K562 (cell line): ENCODE results near the gene CLCN5. TPM values are rescaled to one million over a fixed set of nuclear protein-coding genes. Genes with fewer than 3 reads are reported as not detected.

Experiments used
- ATAC-seq: fragments of 200-7000 bp; cut with Tn5 transposase; 3 replicates; pipeline ENCODE4 v1.9.1; 2020; ENCODE audit warnings: moderate library complexity
- BruUV-seq: library from RNA; stranded (reverse); fragments of 400-500 nt; replicated peaks from 2 replicates; lab custom pipeline; 2021; lab: Mats Ljungman, UMichigan
- CTCF ChIA-PET: fragments of 300-600 bp; formaldehyde crosslinking; extraction: SDS; loops from one replicate; lab custom pipeline; 2021; ENCODE audit warnings: low intra/inter-chr PET ratio; lab: Yijun Ruan, JAX
- POLR2A ChIA-PET: fragments of 300-600, 350-650 bp; sonication (Branson Sonifier 250); formaldehyde crosslinking; extraction: SDS; loops from one replicate; lab custom pipeline; 2021; ENCODE audit warnings: antibody characterized with exemption, inconsistent platforms; lab: Yijun Ruan, JAX
- DNase-seq, 4 experiments: peaks; one replicate each; pipeline versions ENCODE4 v3.0.0 to v3.0.0-alpha.2; 2011 to 2018; ENCODE audit warnings: low spot score in 3 of 4, mixed read lengths in 3 of 4; ENCODE audit errors: extremely low read depth in 1 of 4
- FAIRE-seq: peaks from 2 replicates; lab custom pipeline; 2011; peaks lifted over from hg19 to GRCh38; lab: Jason Lieb, UNC
- H2AFZ ChIP-seq: 2 replicates; pipeline ENCODE4 v1.6.0; 2011; ENCODE audit warnings: low read depth, low read length, control low read depth, inconsistent platforms
- H3K27ac ChIP-seq: fragments of 200-600 bp; 3 replicates; pipeline ENCODE4 v1.8.0; 2011; ENCODE audit warnings: low read depth, mild to moderate bottlenecking, control low read depth, inconsistent platforms, low read length, moderate library complexity, mixed read lengths; ENCODE audit errors: extremely low read depth
- H3K27me3 ChIP-seq, 2 experiments: fragments of 300-600 bp in 1 of 2; 2 replicates in 1 of 2; 3 replicates in 1 of 2; pipeline versions ENCODE4 v1.6.0 to v1.8.0; 2011; ENCODE audit warnings: inconsistent platforms in 2 of 2, low read length in 2 of 2, mild to moderate bottlenecking in 1 of 2, mixed read lengths in 1 of 2, moderate library complexity in 1 of 2; ENCODE audit not compliant: control insufficient read depth in 2 of 2, insufficient read depth in 2 of 2
- H3K36me3 ChIP-seq: fragments of 300-600 bp; 3 replicates; pipeline ENCODE4 v1.8.0; 2011; ENCODE audit warnings: mild to moderate bottlenecking, low read length, inconsistent platforms; ENCODE audit not compliant: control insufficient read depth, insufficient read depth
- H3K4me1 ChIP-seq, 2 experiments: fragments of 200-600 bp in 1 of 2; replicated peaks in 1 of 2; 2 replicates in 1 of 2; 3 replicates in 1 of 2; pipeline versions ENCODE4 v1.5.1 to v1.8.0; 2011; ENCODE audit warnings: inconsistent platforms in 2 of 2, low read length in 2 of 2, mild to moderate bottlenecking in 1 of 2, mixed read lengths in 1 of 2, moderate library complexity in 1 of 2; ENCODE audit not compliant: control insufficient read depth in 2 of 2, insufficient read depth in 2 of 2
- H3K4me2 ChIP-seq: 2 replicates; pipeline ENCODE4 v1.6.1; 2011; ENCODE audit warnings: low read length, control low read depth, inconsistent platforms, mixed read lengths; ENCODE audit not compliant: insufficient read depth
- H3K4me3 ChIP-seq: fragments of 200-600 bp; sonication (generic), shearing (Covaris generic); 2 replicates; pipeline ENCODE4 v1.5.1; 2016; ENCODE audit warnings: control low read depth, inconsistent platforms
- H3K79me2 ChIP-seq: fragments of 200-600 bp; 3 replicates; pipeline ENCODE4 v1.8.0; 2011; ENCODE audit warnings: low read length, inconsistent platforms; ENCODE audit not compliant: control insufficient read depth, insufficient read depth
- H3K9ac ChIP-seq, 2 experiments: 2 replicates each; pipeline versions ENCODE4 v1.6.0 to v1.6.1; 2011; ENCODE audit warnings: low read depth in 2 of 2, low read length in 2 of 2, control low read depth in 1 of 2, inconsistent platforms in 1 of 2, mild to moderate bottlenecking in 1 of 2, mixed read lengths in 1 of 2; ENCODE audit not compliant: insufficient read depth in 1 of 2
- H3K9me1 ChIP-seq: one replicate; pipeline ENCODE4 v1.6.0; 2011; ENCODE audit warnings: inconsistent platforms, mild to moderate bottlenecking, low read length, moderate library complexity; ENCODE audit not compliant: control insufficient read depth, insufficient read depth
- H3K9me3 ChIP-seq: replicated peaks from 2 replicates; pipeline ENCODE4 v1.5.1; 2011; ENCODE audit warnings: low read depth, low read length, inconsistent platforms; ENCODE audit not compliant: control insufficient read depth, insufficient read depth
- H4K20me1 ChIP-seq: replicated peaks from 2 replicates; pipeline ENCODE4 v1.6.1; 2011; ENCODE audit warnings: low read length, inconsistent platforms, mixed read lengths; ENCODE audit not compliant: control insufficient read depth, insufficient read depth
- CTCF ChIP-seq, 3 experiments: IDR thresholded peaks in 2 of 3; conservative IDR thresholded peaks in 1 of 3; 2 replicates each; pipeline ENCODE4 v1.5.1; 2011 to 2012; ENCODE audit warnings: low read length in 3 of 3, mild to moderate bottlenecking in 3 of 3, control low read depth in 2 of 3, improper control_type of control experiment in 1 of 3, inconsistent platforms in 1 of 3, low read depth in 1 of 3, mixed read lengths in 1 of 3, moderate library complexity in 1 of 3; ENCODE audit not compliant: insufficient read depth in 2 of 3
- MBD2 ChIP-seq: sonication (generic); IDR thresholded peaks from 2 replicates; pipeline ENCODE4 v1.6.1; 2016; ENCODE audit warnings: low read depth, borderline replicate concordance
- PBX2 ChIP-seq, 2 experiments: IDR thresholded peaks in 1 of 2; conservative IDR thresholded peaks in 1 of 2; 2 replicates each; pipeline ENCODE4 v1.6.1; 2016; ENCODE audit warnings: low read depth in 2 of 2, mild to moderate bottlenecking in 1 of 2, missing compliant biosample characterization in 1 of 2, missing genetic modification characterization in 1 of 2, moderate library complexity in 1 of 2
- RNF219 ChIP-seq: fragments of 250-450 bp; sonication (Bioruptor Pico); IDR thresholded peaks from 2 replicates; pipeline ENCODE4 v1.5.0; 2022; ENCODE audit warnings: mild to moderate bottlenecking
- ZNF77 ChIP-seq: fragments of 250-450 bp; sonication (Bioruptor Pico); IDR thresholded peaks from 2 replicates; pipeline ENCODE4 v1.5.0; 2020
- WGBS: fragments of 100-300 bp; shearing (Covaris generic); methylation state at CpG from one replicate; pipeline ENCODE4 v1.1.6; 2016; ENCODE audit warnings: low coverage, mixed read lengths; ENCODE audit not compliant: insufficient coverage; ENCODE audit errors: missing lambda C conversion rate; 5-methylcytosine and 5-hydroxymethylcytosine counted together
- in situ Hi-C: fragments of 300-500 bp; cut with MboI; formaldehyde crosslinking; loops from 4 replicates; pipeline ENCODE4 v1.15.0; 2018; ENCODE audit warnings: inconsistent platforms, mixed read lengths
- intact Hi-C: fragments of 100-400 bp; cut with micrococcal nuclease; formaldehyde crosslinking; loops from 2 replicates; pipeline ENCODE4 v1.14.2; 2022
- polyA plus RNA-seq, 8 experiments: library from polyadenylated mRNA; depleted of rRNA in 4 of 8; stranded (reverse) in 5 of 8; unstranded in 3 of 8; fragments of >200 nt; fragmentation: Nextera tagmentation in 2 of 8; fragmentation: Illumina TruSeq in 1 of 8; extraction: Ambion mirVana in 2 of 8; extraction: Trizol in 1 of 8; gene quantifications; 2 replicates each; pipeline versions ENCODE4 v1.2.1 to v1.2.3, GENCODE V29; 2011 to 2014; ENCODE audit warnings: inconsistent platforms in 1 of 8, missing spikeins in 1 of 8
- total RNA-seq, 7 experiments: library from RNA; depleted of rRNA in 6 of 7; stranded (reverse); fragments of >200 nt in 6 of 7; fragmentation: Illumina TruSeq in 2 of 7; extraction: Trizol in 2 of 7; gene quantifications; 2 replicates each; pipeline versions ENCODE4 v1.2.1 to v1.2.3, GENCODE V29; 2011 to 2021; ENCODE audit warnings: low replicate concordance in 1 of 7

Gene CLCN5
- total and polyA plus RNA-seq, 9 of the 15 experiments (the other 6 are each of a cell fraction or from before 2014, with no cell fraction given): 0.94 to 11.8 (median 7.1) TPM

- no peak overlapping the region for H3K9ac ChIP-seq
- H4K20me1 ChIP-seq: no peaks in the 10 kb centered on the region
- H3K9me1 ChIP-seq: no peaks in the 10 kb centered on the region
- no peak overlapping the region for H3K4me3 ChIP-seq
- WGBS: 5% methylated on average over 3 of the region's 3 CpGs
- FAIRE-seq (no peak), ATAC-seq (peak; percentile 69), DNase-seq (peak in 1 of 4 experiments; percentile 11)
- in situ Hi-C loops: loop anchor here (10.0 to 25.0 kb wide), 3 partner anchors 183 to 1275 kb away; partner anchors contain the start of genes AKAP4 and CCNB3
- H3K4me2 ChIP-seq: no peak overlapping the region
- H3K27ac ChIP-seq: no peak overlapping the region
- no peaks in the 10 kb centered on the region for H3K4me1 ChIP-seq
- H3K9me3 ChIP-seq: no peaks in the 10 kb centered on the region
- H3K79me2 ChIP-seq: no peaks in the 10 kb centered on the region
- ChIA-PET POLR2A (interaction anchor here (0.6 to 0.8 kb wide), 2 partner anchors 1111 to 1337 kb away, joined by 3 read pairs; no protein-coding TSS in a partner anchor), CTCF (no interaction called here)
- no peaks in the 10 kb centered on the region for H3K36me3 ChIP-seq
- H2AFZ ChIP-seq: no peak overlapping the region
- intact Hi-C loops: loop anchor here (2.0 to 10.0 kb wide), 3 partner anchors 27 to 533 kb away; no protein-coding TSS in a partner anchor
- BruUV-seq: no TSS peak
- peaks cover 0 to 7% of the 10 kb centered on the region in 2 experiments; a peak in 1 of 5 replicates for H3K27me3 ChIP-seq
- no peak for TF ChIP-seq ZNF77 (CRISPR knock-in tag)
- no peak for TF ChIP-seq PBX2 (CRISPR knock-in tag; IDR thresholded peaks at IDR 0.05; ENCODE audit: low read depth)
- no peak for TF ChIP-seq PBX2 (tag; conservative IDR thresholded peaks at IDR 0.05; ENCODE audit: low read depth)
- no peak for TF ChIP-seq RNF219 (CRISPR knock-in tag)
- TF ChIP-seq MBD2: no peak
- TF ChIP-seq CTCF (IDR thresholded peaks at IDR 0.05 in 2 of 3, conservative IDR thresholded peaks at IDR 0.05 in 1 of 3; ENCODE audit: insufficient read depth in 2 of 3, low read depth in 1 of 3, low read length in 3 of 3): peak; percentile 25 to 31 (median 27); a peak in 3 of 6 replicates
Observed at GRCh38 chrX:49912086-49912485, 10.3 kb upstream of the CLCN5 start.
